SK-N-SH (cell line): ENCODE measurements around the gene TAF6. TPM values are rescaled to one million over a fixed set of nuclear protein-coding genes. Genes with fewer than 3 reads are reported as not detected.

ENCODE experiments used
- CTCF ChIA-PET: fragments of 300-600, 350-600 bp; formaldehyde crosslinking; extraction: SDS; loops from one replicate; lab custom pipeline; 2021; lab: Yijun Ruan, JAX
- POLR2A ChIA-PET: fragments of 350-600 bp; sonication (Branson Sonifier 250); formaldehyde crosslinking; extraction: SDS; loops from one replicate; lab custom pipeline; 2020; ENCODE audit warnings: antibody characterized with exemption, inconsistent platforms; lab: Yijun Ruan, JAX
- DNase-seq: peaks from one replicate; pipeline ENCODE4 v3.0.0; 2012
- H2AFZ ChIP-seq: fragments of 200-600 bp; sonication (generic); 2 replicates; pipeline ENCODE4 v1.8.1; 2016; ENCODE audit warnings: antibody characterized with exemption, mild to moderate bottlenecking, low read depth
- H3F3A ChIP-seq: fragments of 200-600 bp; sonication (generic); replicated peaks from 2 replicates; pipeline ENCODE3; 2016; ENCODE audit warnings: antibody characterized with exemption, mild to moderate bottlenecking; ENCODE audit not compliant: insufficient read depth
- H3K27ac ChIP-seq, 2 experiments: fragments of 200-500 bp in 1 of 2; fragments of 200-600 bp in 1 of 2; sonication (Bioruptor generic) in 1 of 2; sonication (generic), shearing (Covaris generic) in 1 of 2; 2 replicates each; pipeline versions ENCODE4 v1.5.1 to v1.6.1; 2014 to 2016; ENCODE audit warnings: low read depth in 2 of 2, inconsistent platforms in 1 of 2, low read length in 1 of 2, mild to moderate bottlenecking in 1 of 2, mixed read lengths in 1 of 2
- H3K27me3 ChIP-seq: fragments of 200-600 bp; sonication (generic), shearing (Covaris generic); 2 replicates; pipeline ENCODE4 v1.6.1; 2016; ENCODE audit warnings: mixed run types; ENCODE audit not compliant: insufficient read depth
- H3K36me3 ChIP-seq, 2 experiments: fragments of 200-500 bp in 1 of 2; fragments of 200-600 bp in 1 of 2; sonication (Bioruptor generic) in 1 of 2; sonication (generic) in 1 of 2; replicated peaks in 1 of 2; 2 replicates each; pipeline versions ENCODE3 to v1.5.1; 2014 to 2016; ENCODE audit warnings: low read length in 1 of 2, mild to moderate bottlenecking in 1 of 2; ENCODE audit not compliant: insufficient read depth in 2 of 2, control insufficient read depth in 1 of 2
- H3K4me1 ChIP-seq, 2 experiments: fragments of 200-500 bp in 1 of 2; fragments of 200-600 bp in 1 of 2; sonication (Bioruptor generic) in 1 of 2; sonication (generic), shearing (Covaris generic) in 1 of 2; 2 replicates each; pipeline versions ENCODE4 v1.5.1 to v1.6.1; 2014 to 2016; ENCODE audit warnings: low read depth in 1 of 2, low read length in 1 of 2, mixed run types in 1 of 2; ENCODE audit not compliant: insufficient read depth in 2 of 2, control insufficient read depth in 1 of 2
- H3K4me2 ChIP-seq: fragments of 200-600 bp; sonication (generic), shearing (Covaris generic); 2 replicates; pipeline ENCODE4 v1.6.1; 2017; ENCODE audit warnings: mixed run types
- H3K4me3 ChIP-seq, 2 experiments: fragments of 200-500 bp in 1 of 2; fragments of 200-600 bp in 1 of 2; sonication (Bioruptor generic) in 1 of 2; sonication (generic), shearing (Covaris generic) in 1 of 2; 2 replicates each; pipeline versions ENCODE4 v1.5.1 to v1.8.1; 2014 to 2016; ENCODE audit warnings: low read depth in 2 of 2, inconsistent platforms in 1 of 2, low read length in 1 of 2, mild to moderate bottlenecking in 1 of 2, mixed read lengths in 1 of 2, moderate library complexity in 1 of 2
- H3K79me2 ChIP-seq: fragments of 200-600 bp; sonication (generic); 2 replicates; pipeline ENCODE4 v1.8.1; 2017; ENCODE audit warnings: mild to moderate bottlenecking; ENCODE audit not compliant: insufficient read depth
- H3K9ac ChIP-seq: fragments of 200-600 bp; sonication (generic); 2 replicates; pipeline ENCODE4 v1.6.1; 2017; ENCODE audit warnings: mixed run types
- H3K9me2 ChIP-seq: fragments of 200-600 bp; sonication (generic); 2 replicates; pipeline ENCODE4 v1.6.1; 2017; ENCODE audit warnings: mixed run types
- H3K9me3 ChIP-seq: fragments of 200-600 bp; sonication (generic); 2 replicates; pipeline ENCODE4 v1.6.1; 2017; ENCODE audit warnings: mixed run types, mild to moderate bottlenecking, moderate library complexity
- H4K20me1 ChIP-seq: fragments of 200-600 bp; sonication (generic); 2 replicates; pipeline ENCODE4 v1.6.1; 2017; ENCODE audit warnings: mild to moderate bottlenecking, mixed run types; ENCODE audit not compliant: insufficient read depth
- ELF1 ChIP-seq: IDR thresholded peaks from 2 replicates; pipeline ENCODE4 v1.4.0; 2012
- GATA2 ChIP-seq: sonication (generic); formaldehyde crosslinking; IDR thresholded peaks from 2 replicates; pipeline ENCODE4 v1.5.0; 2020; ENCODE audit warnings: mild to moderate bottlenecking, missing genetic modification reagents
- MXI1 ChIP-seq: IDR thresholded peaks from 2 replicates; pipeline ENCODE4 v1.6.1; 2012; ENCODE audit warnings: mild to moderate bottlenecking, low read depth, low read length, improper control_type of control experiment
- POLR2AphosphoS5 ChIP-seq: IDR thresholded peaks from 2 replicates; pipeline ENCODE4 v1.6.1; 2012; ENCODE audit warnings: low read depth, low read length
- SIN3A ChIP-seq: IDR thresholded peaks from 2 replicates; pipeline ENCODE4 v1.6.1; 2012; ENCODE audit warnings: low read depth, mild to moderate bottlenecking, low read length, moderate library complexity, borderline replicate concordance
- SMC3 ChIP-seq: IDR thresholded peaks from 2 replicates; pipeline ENCODE4 v1.6.1; 2012; ENCODE audit warnings: low read depth, low read length, improper control_type of control experiment
- TCF12 ChIP-seq: IDR thresholded peaks from 2 replicates; pipeline ENCODE4 v1.4.0; 2012
- WGBS: methylation state at CpG from one replicate; pipeline ENCODE4 v1.1.6; 2017; ENCODE audit warnings: low lambda C conversion rate; 5-methylcytosine and 5-hydroxymethylcytosine counted together
- polyA plus RNA-seq, 3 experiments: library from polyadenylated mRNA; depleted of rRNA; stranded (reverse); fragments of >200 nt; gene quantifications; 2 replicates each; pipeline ENCODE4 v1.2.3, GENCODE V29; 2012
- TF ChIP-seq, protein P1 (sequence below): IDR thresholded peaks from 2 replicates; pipeline ENCODE4 v1.4.0; 2012; ENCODE audit warnings: low read depth, borderline replicate concordance
- TF ChIP-seq, protein P2 (sequence below): IDR thresholded peaks from 2 replicates; pipeline ENCODE4; 2012
- TF ChIP-seq, protein P3 (sequence below): fragments of 200-600 bp; sonication (generic); IDR thresholded peaks from 2 replicates; pipeline ENCODE4 v1.6.1; 2017; ENCODE audit warnings: antibody characterized with exemption, mild to moderate bottlenecking, moderate library complexity
- TF ChIP-seq, protein P4 (sequence below): IDR thresholded peaks from 2 replicates; pipeline ENCODE4 v1.4.0; 2012; ENCODE audit warnings: low read depth, borderline replicate concordance

Gene TAF6
- polyA plus RNA-seq, 1 of the 3 experiments (the other 2 are of a cell fraction) = 70.5 TPM

DNA sequence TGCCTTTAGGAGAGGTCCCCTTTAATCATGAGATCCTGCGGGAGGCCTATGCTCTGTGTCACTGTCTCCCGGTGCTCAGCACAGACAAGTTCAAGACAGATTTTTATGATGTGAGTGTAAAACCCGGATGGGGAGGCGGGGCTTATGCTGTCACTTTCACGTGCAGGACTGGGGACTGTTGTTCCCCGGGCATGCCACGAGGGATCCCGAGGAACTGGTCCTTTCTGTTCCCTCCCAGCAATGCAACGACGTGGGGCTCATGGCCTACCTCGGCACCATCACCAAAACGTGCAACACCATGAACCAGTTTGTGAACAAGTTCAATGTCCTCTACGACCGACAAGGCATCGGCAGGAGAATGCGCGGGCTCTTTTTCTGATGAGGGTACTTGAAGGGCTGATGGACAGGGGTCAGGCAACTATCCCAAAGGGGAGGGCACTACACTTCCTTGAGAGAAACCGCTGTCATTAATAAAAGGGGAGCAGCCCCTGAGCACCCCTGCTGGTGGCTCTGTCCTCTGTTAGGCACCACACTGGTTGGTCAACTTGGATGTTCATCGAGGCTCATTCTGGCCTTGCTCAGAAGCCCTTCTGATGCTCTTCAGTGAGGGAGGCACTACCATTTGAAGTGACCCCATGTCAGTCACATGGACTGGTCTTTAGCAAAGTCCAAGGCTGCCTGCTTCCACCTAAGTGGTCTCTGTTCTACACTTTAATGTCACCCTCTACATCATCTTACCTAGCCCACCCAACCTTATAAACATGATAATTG is 27.6 kb downstream of the TAF6 start:
- Histone ChIP-seq H3K4me3 (no peak overlapping the region), H3K79me2 (peaks cover 78% of the 10 kb centered on the region), H3K9me2 (no peaks in the 10 kb centered on the region), H3F3A (peaks cover 91% of the 10 kb centered on the region), H4K20me1 (no peaks in the 10 kb centered on the region), H3K36me3 (peaks cover 57 to 62% of the 10 kb centered on the region in 2 experiments), H2AFZ (no peak overlapping the region), H3K4me1 (peaks cover 27 to 43% of the 10 kb centered on the region in 2 experiments), H3K4me2 (no peak overlapping the region; the same call in 1 of the 2 replicates), H3K9me3 (no peaks in the 10 kb centered on the region)
- 70% methylated on average over 19 of the region's 19 CpGs for WGBS
- CTCF ChIA-PET = interaction anchor here (1.1 kb wide), 1 partner anchor 40 kb away, joined by 4 read pairs; no protein-coding TSS in a partner anchor
- peak; percentile 65 for DNase-seq
- POLR2A ChIA-PET = interaction anchor here (7.5 kb wide), 1 partner anchor 9 kb away, joined by 98 read pairs; the partner anchor contains the start of genes AP4M1 and MCM7
- TF ChIP-seq ELF1 = no peak
- peak; percentile 90 for TF ChIP-seq MXI1
- TF ChIP-seq POLR2AphosphoS5 = peak; percentile 35; the same call in 1 of the 2 replicates
- TF ChIP-seq SIN3A = peak; percentile 87; the same call in 1 of the 2 replicates
- TF ChIP-seq, protein P1, sequence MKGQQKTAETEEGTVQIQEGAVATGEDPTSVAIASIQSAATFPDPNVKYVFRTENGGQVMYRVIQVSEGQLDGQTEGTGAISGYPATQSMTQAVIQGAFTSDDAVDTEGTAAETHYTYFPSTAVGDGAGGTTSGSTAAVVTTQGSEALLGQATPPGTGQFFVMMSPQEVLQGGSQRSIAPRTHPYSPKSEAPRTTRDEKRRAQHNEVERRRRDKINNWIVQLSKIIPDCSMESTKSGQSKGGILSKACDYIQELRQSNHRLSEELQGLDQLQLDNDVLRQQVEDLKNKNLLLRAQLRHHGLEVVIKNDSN = no peak
- TF ChIP-seq, protein P2, sequence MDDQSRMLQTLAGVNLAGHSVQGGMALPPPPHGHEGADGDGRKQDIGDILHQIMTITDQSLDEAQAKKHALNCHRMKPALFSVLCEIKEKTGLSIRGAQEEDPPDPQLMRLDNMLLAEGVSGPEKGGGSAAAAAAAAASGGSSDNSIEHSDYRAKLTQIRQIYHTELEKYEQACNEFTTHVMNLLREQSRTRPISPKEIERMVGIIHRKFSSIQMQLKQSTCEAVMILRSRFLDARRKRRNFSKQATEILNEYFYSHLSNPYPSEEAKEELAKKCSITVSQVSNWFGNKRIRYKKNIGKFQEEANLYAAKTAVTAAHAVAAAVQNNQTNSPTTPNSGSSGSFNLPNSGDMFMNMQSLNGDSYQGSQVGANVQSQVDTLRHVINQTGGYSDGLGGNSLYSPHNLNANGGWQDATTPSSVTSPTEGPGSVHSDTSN = no peak
- TF ChIP-seq, protein P3, sequence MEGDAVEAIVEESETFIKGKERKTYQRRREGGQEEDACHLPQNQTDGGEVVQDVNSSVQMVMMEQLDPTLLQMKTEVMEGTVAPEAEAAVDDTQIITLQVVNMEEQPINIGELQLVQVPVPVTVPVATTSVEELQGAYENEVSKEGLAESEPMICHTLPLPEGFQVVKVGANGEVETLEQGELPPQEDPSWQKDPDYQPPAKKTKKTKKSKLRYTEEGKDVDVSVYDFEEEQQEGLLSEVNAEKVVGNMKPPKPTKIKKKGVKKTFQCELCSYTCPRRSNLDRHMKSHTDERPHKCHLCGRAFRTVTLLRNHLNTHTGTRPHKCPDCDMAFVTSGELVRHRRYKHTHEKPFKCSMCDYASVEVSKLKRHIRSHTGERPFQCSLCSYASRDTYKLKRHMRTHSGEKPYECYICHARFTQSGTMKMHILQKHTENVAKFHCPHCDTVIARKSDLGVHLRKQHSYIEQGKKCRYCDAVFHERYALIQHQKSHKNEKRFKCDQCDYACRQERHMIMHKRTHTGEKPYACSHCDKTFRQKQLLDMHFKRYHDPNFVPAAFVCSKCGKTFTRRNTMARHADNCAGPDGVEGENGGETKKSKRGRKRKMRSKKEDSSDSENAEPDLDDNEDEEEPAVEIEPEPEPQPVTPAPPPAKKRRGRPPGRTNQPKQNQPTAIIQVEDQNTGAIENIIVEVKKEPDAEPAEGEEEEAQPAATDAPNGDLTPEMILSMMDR = peak; percentile 42
- no peak for TF ChIP-seq SMC3
- TF ChIP-seq, all 33 proteins: peak for 4
- Histone ChIP-seq H3K9ac (no peak overlapping the region; the same call in 1 of the 2 replicates), H3K27ac (peak overlapping the region; percentile 2 to 98; a peak in 3 of 4 replicates), H3K27me3 (no peaks in the 10 kb centered on the region)

DNA sequence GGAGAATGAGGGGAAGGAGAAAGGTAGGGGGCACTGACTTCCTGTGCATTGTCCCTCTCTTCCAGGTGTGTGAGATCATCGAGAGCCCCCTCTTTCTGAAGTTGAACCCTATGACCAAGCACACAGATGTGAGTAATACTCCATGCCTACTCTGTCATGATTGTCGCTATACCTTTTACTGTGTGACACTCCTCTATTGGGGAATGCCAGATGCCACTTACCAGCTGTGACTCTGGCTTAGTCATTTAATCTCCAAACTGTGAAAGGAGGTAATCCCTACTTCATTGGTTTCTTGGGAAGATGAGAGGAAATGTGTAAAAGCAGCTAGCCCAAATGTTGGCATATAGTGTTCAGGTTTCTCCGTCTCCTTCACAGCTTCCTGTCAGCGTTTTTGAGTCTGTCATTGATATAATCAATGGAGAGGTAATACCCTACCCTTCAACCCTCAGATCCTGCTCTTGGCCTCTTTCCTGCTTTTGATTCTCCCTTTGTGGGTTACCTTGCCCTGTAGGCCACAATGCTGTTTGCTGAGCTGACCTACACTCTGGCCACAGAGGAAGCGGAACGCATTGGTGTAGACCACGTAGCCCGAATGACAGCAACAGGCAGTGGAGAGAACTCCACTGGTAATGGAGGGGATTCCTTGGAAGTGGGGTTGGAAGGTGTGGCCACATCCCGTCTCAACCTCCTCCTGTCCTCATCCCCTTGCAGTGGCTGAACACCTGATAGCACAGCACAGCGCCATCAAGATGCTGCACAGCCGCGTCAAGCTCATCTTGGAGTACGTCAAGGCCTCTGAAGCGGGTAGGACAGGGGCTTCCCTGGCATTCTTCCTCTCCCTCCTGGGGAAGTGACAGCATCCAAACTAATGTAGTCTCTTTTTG is 28.4 kb downstream of the TAF6 start:
- Histone ChIP-seq H3K27ac (peak overlapping the region; percentile 2 to 98; a peak in 2 of 4 replicates), H2AFZ (no peak overlapping the region), H3K4me2 (peak overlapping the region; percentile 93; the same call in 1 of the 2 replicates), H3K36me3 (peaks cover 49 to 56% of the 10 kb centered on the region in 2 experiments), H3K4me1 (peaks cover 33 to 40% of the 10 kb centered on the region in 2 experiments), H3K27me3 (no peaks in the 10 kb centered on the region), H3K79me2 (peaks cover 70% of the 10 kb centered on the region), H4K20me1 (no peaks in the 10 kb centered on the region), H3K4me3 (no peak overlapping the region), H3F3A (peaks cover 90% of the 10 kb centered on the region), H3K9me3 (no peaks in the 10 kb centered on the region), H3K9ac (no peak overlapping the region; the same call in 1 of the 2 replicates), H3K9me2 (no peaks in the 10 kb centered on the region)
- ChIA-PET POLR2A (interaction anchor here (7.5 kb wide), 1 partner anchor 10 kb away, joined by 98 read pairs; the partner anchor contains the start of genes AP4M1 and MCM7), CTCF (interaction anchor here (1.0 kb wide), 1 partner anchor 9 kb away, joined by 3 read pairs; no protein-coding TSS in a partner anchor)
- peak; percentile 30 for DNase-seq
- TF ChIP-seq MXI1 (no peak), GATA2 (CRISPR knock-in tag) (no peak), TCF12 (no peak)
- TF ChIP-seq, protein P4, sequence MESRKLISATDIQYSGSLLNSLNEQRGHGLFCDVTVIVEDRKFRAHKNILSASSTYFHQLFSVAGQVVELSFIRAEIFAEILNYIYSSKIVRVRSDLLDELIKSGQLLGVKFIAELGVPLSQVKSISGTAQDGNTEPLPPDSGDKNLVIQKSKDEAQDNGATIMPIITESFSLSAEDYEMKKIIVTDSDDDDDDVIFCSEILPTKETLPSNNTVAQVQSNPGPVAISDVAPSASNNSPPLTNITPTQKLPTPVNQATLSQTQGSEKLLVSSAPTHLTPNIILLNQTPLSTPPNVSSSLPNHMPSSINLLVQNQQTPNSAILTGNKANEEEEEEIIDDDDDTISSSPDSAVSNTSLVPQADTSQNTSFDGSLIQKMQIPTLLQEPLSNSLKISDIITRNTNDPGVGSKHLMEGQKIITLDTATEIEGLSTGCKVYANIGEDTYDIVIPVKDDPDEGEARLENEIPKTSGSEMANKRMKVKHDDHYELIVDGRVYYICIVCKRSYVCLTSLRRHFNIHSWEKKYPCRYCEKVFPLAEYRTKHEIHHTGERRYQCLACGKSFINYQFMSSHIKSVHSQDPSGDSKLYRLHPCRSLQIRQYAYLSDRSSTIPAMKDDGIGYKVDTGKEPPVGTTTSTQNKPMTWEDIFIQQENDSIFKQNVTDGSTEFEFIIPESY = no peak
- WGBS = 92% methylated on average over 13 of the region's 14 CpGs
